GM12878 (cell line): Measurements from ENCODE around the gene SLC24A3. TPM values are rescaled to one million over a fixed set of nuclear protein-coding genes. Genes with fewer than 3 reads are reported as not detected.

Experiments used
- ATAC-seq: fragments of 200-7000 bp; cut with Tn5 transposase; 3 replicates; pipeline ENCODE4 v1.9.1; 2020; ENCODE audit warnings: mild to moderate bottlenecking, moderate library complexity
- BruUV-seq: library from RNA; stranded (reverse); fragments of 400-500 nt; replicated peaks from 2 replicates; lab custom pipeline; 2021; lab: Mats Ljungman, UMichigan
- CTCF ChIA-PET: fragments of 300-600 bp; sonication (Branson Sonifier 250); formaldehyde crosslinking; extraction: SDS; loops from one replicate; lab custom pipeline; 2021; ENCODE audit warnings: inconsistent platforms; lab: Yijun Ruan, JAX
- POLR2A ChIA-PET: fragments of 350-600 bp; formaldehyde crosslinking; extraction: SDS; loops from one replicate; lab custom pipeline; 2021; ENCODE audit warnings: inconsistent platforms; lab: Charles Lee
- RAD21 ChIA-PET: fragments of 300-600 bp; sonication (Branson Sonifier 250); formaldehyde crosslinking; loops from one replicate; lab custom pipeline; 2023; ENCODE audit warnings: antibody characterized with exemption; ENCODE audit not compliant: unreplicated experiment; lab: Charles Lee
- SMC1A ChIA-PET: fragments of 300-600 bp; sonication (Branson Sonifier 250); formaldehyde crosslinking; loops from one replicate; lab custom pipeline; 2023; ENCODE audit not compliant: unreplicated experiment, uncharacterized antibody; lab: Charles Lee
- DNase-seq: peaks from one replicate; pipeline ENCODE4 v3.0.0-alpha.2; 2011; ENCODE audit warnings: low read depth, low spot score
- FAIRE-seq: peaks from 3 replicates; lab custom pipeline; 2011; peaks lifted over from hg19 to GRCh38; lab: Jason Lieb, UNC
- H2AFZ ChIP-seq: 2 replicates; pipeline ENCODE4 v1.6.0; 2011; ENCODE audit warnings: low read depth, low read length, control low read depth; ENCODE audit not compliant: control insufficient read depth
- H3K27ac ChIP-seq: 2 replicates; pipeline ENCODE4 v1.5.1; 2011; ENCODE audit warnings: control low read depth; ENCODE audit not compliant: control insufficient read depth, insufficient read depth
- H3K27me3 ChIP-seq, 2 experiments: replicated peaks in 1 of 2; 2 replicates each; pipeline versions ENCODE4 v1.6.0 to v1.6.1; 2011; ENCODE audit warnings: low read length in 1 of 2; ENCODE audit not compliant: control insufficient read depth in 2 of 2, insufficient read depth in 2 of 2
- H3K36me3 ChIP-seq, 2 experiments: 2 replicates each; pipeline ENCODE4 v1.5.1; 2011; ENCODE audit warnings: low read length in 1 of 2; ENCODE audit not compliant: control insufficient read depth in 2 of 2, insufficient read depth in 2 of 2
- H3K4me1 ChIP-seq: 2 replicates; pipeline ENCODE4 v1.6.1; 2011; ENCODE audit warnings: mild to moderate bottlenecking, low read length, moderate library complexity, mixed read lengths; ENCODE audit not compliant: control insufficient read depth, insufficient read depth
- H3K4me2 ChIP-seq: 2 replicates; pipeline ENCODE4 v1.6.0; 2011; ENCODE audit warnings: control low read depth; ENCODE audit not compliant: control insufficient read depth, insufficient read depth
- H3K4me3 ChIP-seq: fragments of 200-600 bp; sonication (generic); 2 replicates; pipeline ENCODE4 v1.5.1; 2016
- H3K79me2 ChIP-seq: 2 replicates; pipeline ENCODE4 v1.6.0; 2011; ENCODE audit warnings: low read length; ENCODE audit not compliant: control insufficient read depth, insufficient read depth
- H3K9ac ChIP-seq: 2 replicates; pipeline ENCODE4 v1.8.0; 2011; ENCODE audit warnings: low read length, control low read depth, mixed read lengths; ENCODE audit not compliant: control insufficient read depth, insufficient read depth
- H3K9me3 ChIP-seq: replicated peaks from 3 replicates; pipeline ENCODE4 v1.5.1; 2011; ENCODE audit warnings: mild to moderate bottlenecking, low read length; ENCODE audit not compliant: control insufficient read depth, insufficient read depth
- H4K20me1 ChIP-seq: 2 replicates; pipeline ENCODE4 v1.6.0; 2011; ENCODE audit not compliant: control insufficient read depth, insufficient read depth
- BHLHE40 ChIP-seq, 2 experiments: fragments of 450-650 bp in 1 of 2; IDR thresholded peaks; 2 replicates each; pipeline ENCODE4 v1.6.1; 2011 to 2017; ENCODE audit warnings: low read depth in 2 of 2, borderline replicate concordance in 1 of 2, improper control_type of control experiment in 1 of 2, low read length in 1 of 2, mild to moderate bottlenecking in 1 of 2
- CEBPB ChIP-seq, 2 experiments: fragments of 150-350 bp in 1 of 2; IDR thresholded peaks; 2 replicates each; pipeline ENCODE4 v1.6.1; 2012 to 2014; ENCODE audit warnings: low read depth in 2 of 2, low read length in 2 of 2, borderline replicate concordance in 1 of 2, inconsistent platforms in 1 of 2
- CEBPZ ChIP-seq: fragments of 150-350 bp; IDR thresholded peaks from 2 replicates; pipeline ENCODE4 v1.6.1; 2016; ENCODE audit warnings: low read depth, low read length
- EED ChIP-seq: sonication (generic); IDR thresholded peaks from 2 replicates; pipeline ENCODE4 v1.6.1; 2016; ENCODE audit warnings: antibody characterized with exemption, low read depth
- ETV6 ChIP-seq, 2 experiments: fragments of 450-650 bp in 1 of 2; IDR thresholded peaks in 1 of 2; conservative IDR thresholded peaks in 1 of 2; 2 replicates each; pipeline ENCODE4 v1.6.1; 2014; ENCODE audit warnings: antibody characterized with exemption in 1 of 2, borderline replicate concordance in 1 of 2, low read depth in 1 of 2, mild to moderate bottlenecking in 1 of 2, moderate library complexity in 1 of 2
- GATAD2B ChIP-seq: fragments of 450-650 bp; conservative IDR thresholded peaks from 2 replicates; pipeline ENCODE4 v1.6.1; 2017; ENCODE audit warnings: low read depth, mild to moderate bottlenecking, moderate library complexity
- IKZF1 ChIP-seq: fragments of 450-650 bp; conservative IDR thresholded peaks from 2 replicates; pipeline ENCODE4 v1.6.1; 2017; ENCODE audit warnings: antibody characterized with exemption, mild to moderate bottlenecking
- JUND ChIP-seq: IDR thresholded peaks from 2 replicates; pipeline ENCODE4 v1.6.1; 2012; ENCODE audit warnings: low read depth, mild to moderate bottlenecking, low read length, improper control_type of control experiment, moderate library complexity
- RBBP5 ChIP-seq: fragments of 200-600 bp; sonication (generic); conservative IDR thresholded peaks from 2 replicates; pipeline ENCODE4 v1.6.1; 2016
- RELB ChIP-seq: fragments of 450-650 bp; IDR thresholded peaks from 2 replicates; pipeline ENCODE4 v1.6.1; 2017; ENCODE audit warnings: low read depth, mild to moderate bottlenecking, moderate library complexity
- SKIL ChIP-seq: fragments of 450-650 bp; IDR thresholded peaks from 2 replicates; pipeline ENCODE4 v1.6.1; 2017; ENCODE audit warnings: mild to moderate bottlenecking, low read depth, inconsistent platforms; ENCODE audit not compliant: poor library complexity, severe bottlenecking
- SMAD5 ChIP-seq: IDR thresholded peaks from 2 replicates; pipeline ENCODE4 v1.6.1; 2016; ENCODE audit warnings: antibody characterized with exemption, low read depth
- SREBF2 ChIP-seq: IDR thresholded peaks from 2 replicates; pipeline ENCODE4 v1.6.1; 2012; ENCODE audit warnings: mild to moderate bottlenecking, low read length
- TBL1XR1 ChIP-seq: IDR thresholded peaks from 2 replicates; pipeline ENCODE4 v1.6.1; 2012; ENCODE audit warnings: low read depth, low read length, improper control_type of control experiment
- USF2 ChIP-seq: IDR thresholded peaks from 2 replicates; pipeline ENCODE4 v1.6.1; 2011; ENCODE audit warnings: low read depth, low read length, improper control_type of control experiment, borderline replicate concordance
- ZSCAN29 ChIP-seq: fragments of 450-650 bp; IDR thresholded peaks from 2 replicates; pipeline ENCODE4 v1.6.1; 2017; ENCODE audit warnings: mild to moderate bottlenecking, moderate library complexity
- WGBS: methylation state at CpG from one replicate; pipeline ENCODE4 v1.1.6; 2016; ENCODE audit warnings: low lambda C conversion rate; ENCODE audit not compliant: insufficient replicate concordance, insufficient coverage; ENCODE audit errors: missing lambda C conversion rate; 5-methylcytosine and 5-hydroxymethylcytosine counted together
- in situ Hi-C: fragments of 300-500 bp; cut with MboI; formaldehyde crosslinking; loops from 9 replicates; pipeline ENCODE4 v1.14.3; 2018; ENCODE audit warnings: mixed read lengths
- intact Hi-C: fragments of 100-400 bp; cut with micrococcal nuclease; formaldehyde crosslinking; loops from one replicate; pipeline ENCODE4 v1.14.2; 2022; ENCODE audit not compliant: unreplicated experiment
- polyA plus RNA-seq, 11 experiments: library from polyadenylated mRNA; depleted of rRNA in 4 of 11; unstranded in 6 of 11; stranded (reverse) in 5 of 11; fragments of >200 nt; fragmentation: Nextera tagmentation in 4 of 11; fragmentation: Illumina TruSeq in 1 of 11; extraction: Ambion mirVana in 4 of 11; extraction: Trizol in 1 of 11; gene quantifications; 1 replicate in 1 of 11; 2 replicates in 10 of 11; pipeline versions ENCODE4 v1.2.1 to v1.2.3, GENCODE V29; 2011 to 2016; ENCODE audit warnings: inconsistent platforms in 2 of 11, missing spikeins in 2 of 11, low read depth in 1 of 11
- total RNA-seq, 4 experiments: library from RNA; depleted of rRNA in 3 of 4; stranded (reverse); fragments of >200 nt in 3 of 4; fragmentation: Illumina TruSeq in 1 of 4; extraction: Trizol in 1 of 4; gene quantifications; 2 replicates each; pipeline versions ENCODE4 v1.2.1 to v1.2.3, GENCODE V29; 2013 to 2021

SLC24A3 gene
- total and polyA plus RNA-seq, 10 of the 15 experiments (the other 5 are each of a cell fraction or from before 2014, with no cell fraction given) = 0.04 TPM; not detected in 9

GRCh38 chr20:19492687-19493336, 280.4 kb downstream of the SLC24A3 start:
- ChIA-PET POLR2A (no interaction called here), RAD21 (no interaction called here), CTCF (no interaction called here), SMC1A (no interaction called here)
- FAIRE-seq (no peak), ATAC-seq (no peak), DNase-seq (no peak)
- Histone ChIP-seq H3K27ac (no peak overlapping the region), H3K9ac (no peak overlapping the region), H3K4me3 (no peak overlapping the region), H3K9me3 (no peaks in the 10 kb centered on the region), H4K20me1 (no peaks in the 10 kb centered on the region), H2AFZ (no peak overlapping the region), H3K4me2 (no peak overlapping the region), H3K36me3 (no peaks in the 10 kb centered on the region), H3K4me1 (no peaks in the 10 kb centered on the region), H3K27me3 (peaks cover 0 to 6% of the 10 kb centered on the region in 2 experiments; a peak in 3 of 4 replicates), H3K79me2 (no peaks in the 10 kb centered on the region)
- in situ Hi-C loops = no loop called here
- 36% methylated on average over 6 of the region's 6 CpGs for WGBS
- intact Hi-C loops = no loop called here
- BruUV-seq = no TSS peak
- no peak for TF ChIP-seq RBBP5
- no peak for TF ChIP-seq TBL1XR1
- no peak for TF ChIP-seq GATAD2B
- no peak for TF ChIP-seq CEBPZ
- TF ChIP-seq SREBF2 = no peak
- no peak for TF ChIP-seq SKIL
- TF ChIP-seq BHLHE40 (IDR thresholded peaks at IDR 0.05; ENCODE audit: borderline replicate concordance in 1 of 2, low read depth in 2 of 2, low read length in 1 of 2) = no peak
- no peak for TF ChIP-seq CEBPB (IDR thresholded peaks at IDR 0.05; ENCODE audit: borderline replicate concordance in 1 of 2, low read depth in 2 of 2, low read length in 2 of 2)
- no peak for TF ChIP-seq SMAD5
- no peak for TF ChIP-seq ZSCAN29
- TF ChIP-seq USF2 = no peak
- TF ChIP-seq RELB = no peak
- TF ChIP-seq IKZF1 = no peak
- no peak for TF ChIP-seq EED
- no peak for TF ChIP-seq JUND
- TF ChIP-seq ETV6 (conservative IDR thresholded peaks at IDR 0.05 in 1 of 2, IDR thresholded peaks at IDR 0.05 in 1 of 2; ENCODE audit: borderline replicate concordance in 1 of 2, low read depth in 1 of 2) = no peak
